ENCODE results near the gene SBNO2.
"Not testable (repeated sequence)": the region's sequence is repeated elsewhere in the genome, so short reads cannot be mapped to it uniquely, and the experiment has no call there.

The SBNO2 gene

GRCh38 chr19:1121395-1121794 is 52.7 kb downstream of the SBNO2 start:
- no peak for DNase-seq

DNA sequence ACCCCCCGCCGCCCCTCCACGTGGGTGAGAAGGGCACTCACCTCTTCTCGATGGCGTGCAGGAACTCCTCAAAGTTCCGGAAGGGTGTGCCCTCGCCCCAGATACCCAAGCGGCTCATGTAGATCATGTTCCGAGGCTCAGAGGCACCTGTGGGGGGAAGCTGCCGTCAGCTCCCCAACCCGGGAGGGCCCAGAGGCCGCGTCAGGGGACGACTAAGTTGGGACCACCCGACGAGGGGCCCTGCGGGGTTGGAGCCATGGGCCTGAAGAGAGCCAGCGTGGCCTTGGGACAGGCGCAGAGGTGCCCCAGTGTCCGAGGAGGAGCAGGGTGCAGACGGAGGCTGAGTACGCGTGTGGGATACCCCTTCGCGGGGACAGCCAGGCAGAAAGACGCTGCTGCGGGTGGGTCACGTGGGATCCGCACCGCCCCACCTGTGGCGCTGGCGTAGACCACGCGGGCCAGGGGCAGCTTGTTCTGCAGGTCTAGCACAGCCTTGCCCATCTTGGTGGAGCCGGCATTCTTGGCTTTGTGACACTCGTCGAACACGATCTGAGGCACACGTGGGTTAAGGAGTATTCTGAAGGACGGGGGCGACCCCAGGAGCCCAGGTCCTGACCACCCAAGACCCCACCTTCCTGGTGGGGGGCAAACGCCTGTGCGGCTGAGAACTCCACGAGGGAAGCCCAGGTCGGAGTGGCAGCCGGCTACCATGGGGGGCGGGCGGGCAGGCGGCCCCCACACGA is 54.4 kb downstream of the SBNO2 start:
- no peak for DNase-seq

DNA sequence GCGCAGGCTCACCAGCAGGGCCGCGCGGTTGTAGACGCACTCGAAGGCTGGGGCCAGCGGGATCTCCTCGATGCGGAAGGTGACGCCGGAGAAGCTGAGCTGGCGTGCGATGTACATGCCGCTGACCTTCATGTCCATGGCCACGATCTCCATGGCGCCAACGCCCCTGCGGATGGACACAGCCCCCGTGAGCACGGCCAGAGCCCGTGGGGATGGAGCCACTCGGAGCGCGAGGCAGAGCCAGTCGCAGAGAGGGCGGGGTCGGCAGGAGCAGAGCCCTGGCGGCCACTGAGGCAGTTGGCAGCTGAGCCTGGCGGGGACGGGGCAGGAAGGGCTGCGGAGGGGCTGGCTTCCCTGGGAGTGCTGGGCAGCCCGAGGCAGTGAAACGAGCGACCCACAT is 55.1 kb downstream of the SBNO2 start:
- DNase-seq: no peak

GRCh38 chr19:1117654-1118053 is 56.4 kb downstream of the SBNO2 start:
- no peak for DNase-seq

DNA sequence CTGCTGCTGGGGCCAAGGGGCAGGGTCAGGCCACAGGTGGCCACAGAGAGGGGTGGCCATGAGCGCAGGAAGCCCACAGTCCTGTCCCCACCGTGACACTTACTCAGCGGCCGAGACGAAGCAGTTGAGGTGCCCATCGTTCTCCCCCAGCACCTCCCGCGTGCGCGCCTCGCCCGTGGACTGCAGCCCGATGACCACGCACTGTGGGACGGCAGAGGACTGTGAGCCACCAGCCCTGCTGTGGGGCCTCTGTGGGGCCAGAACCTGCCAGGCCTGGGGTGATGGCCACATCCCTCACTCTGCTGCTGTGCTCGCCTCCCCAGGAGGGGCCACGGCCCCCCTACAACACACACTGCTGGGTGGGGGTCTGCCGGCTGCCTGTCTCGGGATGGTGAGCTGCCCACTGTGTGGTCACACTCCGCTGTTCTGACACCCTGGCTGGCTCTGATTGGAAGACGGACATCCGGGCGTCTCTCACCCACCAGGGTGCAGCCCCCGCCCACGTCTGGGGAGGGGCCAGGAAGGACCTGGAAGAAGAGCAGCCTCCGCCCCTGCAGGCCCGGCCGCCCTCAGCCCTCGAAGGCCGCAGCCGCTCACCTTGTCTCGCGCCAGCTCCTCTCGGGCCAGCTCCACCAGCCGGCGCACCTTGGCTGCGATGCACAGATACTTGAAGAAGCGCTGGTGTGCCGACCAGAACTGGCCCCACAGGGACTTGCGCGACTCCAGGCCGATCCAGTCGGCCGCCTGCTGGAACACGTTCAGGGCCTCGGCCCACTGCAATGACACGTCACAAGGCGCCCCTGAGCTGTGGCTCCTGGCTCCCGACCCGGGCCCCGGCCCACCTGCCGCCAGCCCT is 57.1 kb downstream of the SBNO2 start:
- no peak for DNase-seq

DNA sequence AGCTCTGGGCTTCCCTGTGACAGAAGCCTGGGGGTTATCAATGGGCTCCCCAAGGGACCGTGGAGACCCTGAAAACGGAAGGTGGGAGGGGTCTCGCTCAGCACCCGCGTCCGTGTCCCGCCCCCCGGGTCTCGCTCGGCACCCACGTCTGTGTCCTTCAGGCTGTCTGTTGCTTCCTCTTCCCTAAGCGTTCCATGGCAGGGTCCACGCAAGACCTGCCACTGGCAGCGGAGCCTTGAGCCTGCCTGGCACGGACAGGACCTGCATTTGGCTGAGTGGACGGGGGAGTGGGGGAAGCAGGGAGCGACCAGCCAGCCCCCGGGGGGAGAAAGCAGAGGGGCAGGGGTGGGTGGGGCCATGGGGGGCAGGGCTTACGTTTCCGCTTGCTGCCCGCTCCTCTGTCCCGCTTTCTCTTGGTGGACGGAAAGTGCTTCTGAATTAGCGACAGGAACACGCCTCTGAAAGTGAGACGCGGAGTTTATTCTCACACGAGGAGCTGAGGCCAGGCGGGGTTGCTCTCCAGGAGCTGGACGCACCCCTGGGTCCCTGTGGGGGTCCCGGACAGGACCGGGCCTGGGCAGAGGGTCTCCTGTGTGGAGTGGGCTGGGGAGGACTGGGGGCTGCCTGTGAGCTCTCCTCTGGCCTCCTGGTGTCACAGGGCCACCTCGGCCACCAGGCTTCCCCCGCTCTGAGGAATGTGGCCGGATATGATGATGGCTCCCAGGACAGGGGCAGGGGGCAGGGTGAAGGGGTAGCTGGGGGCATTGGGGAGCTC is 58.2 kb downstream of the SBNO2 start:
- DNase-seq: no peak

DNA sequence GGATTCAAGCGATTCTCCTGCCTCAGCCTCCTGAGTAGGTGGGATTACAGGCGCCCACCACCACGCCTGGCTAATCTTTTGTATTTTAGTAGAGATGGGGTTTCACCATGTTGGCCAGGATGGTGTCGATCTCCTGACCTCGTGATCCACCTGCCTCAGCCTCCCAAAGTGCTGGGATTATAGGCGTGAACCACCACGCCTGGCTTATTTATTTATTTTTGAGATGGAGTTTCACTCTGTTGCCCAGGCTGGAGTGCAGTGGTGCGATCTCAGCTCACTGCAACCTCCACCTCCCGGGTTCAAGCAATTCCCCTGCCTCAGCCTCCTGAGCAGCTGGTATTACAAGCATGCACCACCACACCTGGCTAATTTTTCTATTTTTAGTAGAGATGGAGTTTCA is 59.3 kb downstream of the SBNO2 start:
- not testable (repeated sequence) for DNase-seq

GRCh38 chr19:1113986-1114483 is 60.0 kb downstream of the SBNO2 start:
- no peak for DNase-seq

GRCh38 chr19:1113030-1113985 is 60.8 kb downstream of the SBNO2 start:
- peak; percentile 31 to 97 (median 89) for DNase-seq

DNA sequence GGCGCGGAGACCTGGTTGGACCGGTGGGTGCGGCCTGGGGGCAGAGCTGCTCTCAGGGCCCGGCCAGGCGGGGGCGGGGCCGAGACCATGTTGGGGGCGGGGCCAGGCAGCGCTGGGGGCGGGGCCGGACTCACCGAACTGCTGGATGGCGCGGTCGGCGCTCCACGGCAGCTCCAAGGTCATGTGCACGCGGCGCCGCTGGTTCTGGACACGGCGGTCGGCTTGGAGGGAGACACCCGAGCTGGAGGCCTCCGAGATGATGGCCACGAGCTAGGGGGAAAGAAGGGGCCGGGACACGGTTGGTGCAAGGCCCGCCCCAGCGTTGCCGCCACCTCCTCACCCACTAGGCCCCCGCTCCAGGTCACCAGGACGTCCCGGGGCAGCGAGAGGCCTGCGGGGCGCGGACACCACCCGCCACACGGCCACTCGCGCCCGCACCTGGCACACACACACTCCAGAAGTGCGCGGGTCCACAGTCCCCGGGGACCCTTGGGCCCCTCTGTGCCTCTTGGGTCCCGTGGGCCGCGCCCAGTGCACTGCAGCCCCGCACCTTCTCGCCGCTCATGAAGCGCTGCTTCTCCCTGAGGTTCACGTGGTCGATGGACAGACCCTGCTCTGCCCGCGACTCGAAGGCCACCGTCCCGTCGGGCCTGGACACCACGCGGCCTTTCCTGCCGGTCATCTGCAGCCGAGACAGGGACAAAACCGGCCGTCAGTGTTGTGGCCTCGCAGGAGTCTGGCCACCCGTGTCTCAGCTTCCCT is 61.6 kb downstream of the SBNO2 start:
- no peak for DNase-seq

GRCh38 chr19:1111641-1112267 is 62.3 kb downstream of the SBNO2 start:
- DNase-seq: no peak

DNA sequence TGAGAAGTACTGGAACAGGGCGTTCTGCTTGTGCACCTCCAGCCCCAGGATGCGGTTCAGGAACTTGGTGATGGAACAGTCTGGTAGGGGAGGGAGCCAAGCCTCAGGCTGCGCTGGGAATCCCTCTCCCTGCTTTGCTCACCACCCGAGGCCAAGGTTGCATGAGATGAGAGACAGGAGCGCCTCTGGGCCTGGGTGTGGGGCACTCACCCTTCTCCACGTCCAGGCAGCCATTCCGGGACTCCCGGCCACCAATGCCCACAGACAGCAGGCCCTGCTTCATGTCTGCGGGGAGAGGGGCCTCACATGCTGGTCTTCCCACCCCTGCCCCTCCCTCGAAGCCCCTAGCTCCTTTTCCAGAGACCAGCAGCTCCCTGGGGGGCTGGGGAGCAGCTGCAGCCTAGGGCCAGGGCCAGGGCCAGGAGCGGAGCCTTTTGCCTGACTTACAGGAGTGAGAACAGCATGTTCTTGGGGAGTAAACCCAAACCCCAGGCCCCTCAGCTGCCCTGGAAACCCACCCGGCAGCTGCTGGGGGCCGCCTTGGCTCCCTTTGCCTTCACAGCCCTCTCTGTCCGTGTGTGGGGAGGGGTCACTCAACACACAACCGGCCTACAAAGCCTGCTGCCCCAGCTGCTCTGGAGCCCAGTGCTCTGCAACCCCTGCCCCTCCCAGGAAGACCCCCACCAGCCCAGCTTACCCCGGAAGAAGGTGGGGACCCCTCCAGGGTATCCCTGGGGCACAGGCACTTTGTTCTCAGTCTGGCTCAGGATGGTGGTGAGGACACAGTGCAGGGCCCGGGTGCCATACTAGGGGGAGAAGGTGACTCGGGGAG is 63.0 kb downstream of the SBNO2 start:
- DNase-seq: no peak

GRCh38 chr19:1109697-1110671 is 64.1 kb downstream of the SBNO2 start:
- no peak for DNase-seq

GRCh38 chr19:1109032-1109551 is 65.0 kb downstream of the SBNO2 start:
- DNase-seq: no peak

DNA sequence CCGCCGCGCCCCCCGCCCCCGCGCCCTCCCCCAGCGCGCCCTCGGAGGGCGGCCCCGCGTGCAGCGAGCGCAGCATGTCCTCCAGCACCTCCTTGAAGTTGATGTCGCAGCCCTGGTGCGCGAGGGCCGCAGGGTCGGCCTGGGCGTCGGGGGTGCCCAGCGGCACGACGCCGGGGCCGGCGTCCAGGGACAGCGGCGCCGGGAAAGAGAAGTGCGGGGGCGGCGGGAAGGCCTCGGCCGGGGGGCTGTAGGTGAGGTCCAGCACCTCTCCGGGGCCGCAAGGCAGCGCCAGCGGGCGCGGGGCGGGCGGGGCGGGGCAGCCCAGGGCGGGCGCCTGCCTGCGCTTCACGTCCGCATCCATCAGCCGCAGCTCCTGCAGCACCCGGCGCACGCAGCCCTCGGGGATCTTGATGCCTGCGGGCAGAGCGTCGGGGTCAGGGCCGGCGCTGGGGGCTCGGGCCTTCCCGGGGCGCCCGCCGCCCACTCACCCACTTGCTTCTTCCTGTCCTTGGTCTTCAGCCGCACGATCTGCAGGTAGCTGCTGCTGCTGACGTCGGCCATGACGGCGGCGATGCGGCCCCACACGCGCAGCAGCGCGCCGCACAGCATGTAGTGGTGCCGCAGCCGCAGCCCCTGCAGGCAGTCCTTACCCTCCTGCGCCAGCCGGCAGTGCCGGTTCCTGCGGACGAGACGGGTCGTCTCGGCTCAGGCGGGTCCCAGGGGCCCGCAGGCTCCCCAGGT is 65.6 kb downstream of the SBNO2 start:
- no peak for DNase-seq

DNA sequence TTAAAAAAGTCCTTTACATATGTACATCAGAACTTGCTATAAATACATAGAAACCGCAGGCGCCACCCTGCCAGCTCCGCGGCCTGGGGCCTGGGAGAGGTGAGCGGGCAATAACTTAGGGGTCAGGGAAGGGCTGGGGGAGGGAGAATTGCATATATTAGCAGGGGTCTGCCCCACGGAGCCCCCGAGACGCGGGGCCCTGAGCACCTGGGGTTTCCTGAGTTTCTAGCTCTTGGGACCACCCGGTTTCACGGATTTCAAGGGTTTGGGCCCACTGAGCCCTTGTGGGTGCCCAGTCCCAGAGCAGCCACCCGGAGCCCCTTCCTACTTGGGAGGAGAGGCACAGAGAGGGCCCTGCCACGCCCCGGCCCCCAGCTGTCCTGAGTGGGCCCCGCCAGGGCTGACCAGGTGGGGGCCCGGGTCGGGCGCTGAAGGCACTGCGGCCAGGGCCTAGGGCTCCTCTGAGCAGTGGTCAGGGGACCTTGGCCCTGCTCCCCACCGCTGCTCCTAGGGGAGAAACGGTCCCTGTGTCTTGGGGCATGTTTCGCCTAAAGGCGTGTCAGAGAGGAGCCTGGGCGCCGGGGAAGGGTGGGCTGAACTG is 66.3 kb downstream of the SBNO2 start:
- no peak for DNase-seq

Data from hypothalamus (tissue), 51 donors.